ENCODE data around the gene SLC25A44. TPM values are rescaled to one million over a fixed set of nuclear protein-coding genes. Genes with fewer than 3 reads are reported as not detected.
A peak's percentile ranks its signal among the peaks of the same experiment; 100 is the strongest.

Gene SLC25A44, protein sequence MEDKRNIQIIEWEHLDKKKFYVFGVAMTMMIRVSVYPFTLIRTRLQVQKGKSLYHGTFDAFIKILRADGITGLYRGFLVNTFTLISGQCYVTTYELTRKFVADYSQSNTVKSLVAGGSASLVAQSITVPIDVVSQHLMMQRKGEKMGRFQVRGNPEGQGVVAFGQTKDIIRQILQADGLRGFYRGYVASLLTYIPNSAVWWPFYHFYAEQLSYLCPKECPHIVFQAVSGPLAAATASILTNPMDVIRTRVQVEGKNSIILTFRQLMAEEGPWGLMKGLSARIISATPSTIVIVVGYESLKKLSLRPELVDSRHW
- 10 to 100 TPM; 31.8 to 33.8 TPM for total RNA-seq

DNA sequence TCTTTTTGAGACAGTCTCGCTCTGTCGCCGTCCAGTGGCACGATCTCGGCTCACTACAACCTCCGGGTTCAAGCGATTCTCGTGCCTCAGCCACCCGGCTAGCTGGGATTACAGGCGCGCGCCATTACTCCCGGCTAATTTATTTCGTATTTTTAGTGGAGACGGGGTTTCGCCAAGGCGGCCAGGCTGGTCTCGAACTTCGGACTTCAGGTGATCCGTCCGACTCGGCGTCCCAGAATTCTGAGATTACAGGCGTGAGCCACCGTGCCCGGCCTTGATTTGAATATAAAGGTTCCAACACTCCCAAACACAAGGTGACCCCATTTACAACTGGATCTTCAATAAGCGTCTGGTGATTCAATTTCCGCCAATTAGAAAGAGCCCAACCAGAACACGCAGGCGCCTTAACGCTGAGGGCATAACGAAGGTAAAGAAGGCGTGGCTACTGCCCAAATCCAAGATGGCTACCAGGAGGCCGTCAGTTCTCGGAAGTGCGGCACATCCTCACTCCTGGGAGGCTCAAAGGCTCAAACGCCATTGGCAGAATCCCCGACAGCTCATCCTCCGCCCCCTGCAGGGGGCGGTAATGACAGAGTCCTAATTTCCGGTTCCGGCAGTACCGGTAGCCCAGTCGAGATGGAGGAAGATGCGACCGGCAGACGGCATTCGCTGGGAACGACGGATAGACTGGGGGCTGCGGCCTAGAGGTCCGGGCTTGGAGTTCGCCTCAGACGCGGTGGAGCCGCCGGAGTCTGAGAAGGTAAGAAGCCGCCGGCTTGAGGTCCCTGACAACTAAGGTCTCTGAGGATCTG is at the start of gene SLC25A44:
SLC25A44 (plus strand) TSS at position 617 of the 812 bp plus-strand sequence. CDS start 5,744 bp downstream, outside the sequence.
- Mint-ChIP-seq H3K4me1 (ENCODE audit: low read depth) (peaks cover 57% of the 10 kb centered on the region), H3K4me3 (peak within 1 kb of the TSS; percentile 89), H3K9me3 (ENCODE audit: insufficient read depth) (peaks cover 7% of the 10 kb centered on the region), H3K27me3 (ENCODE audit: low read depth) (no peaks in the 10 kb centered on the region), H3K27ac (peak within 1 kb of the TSS; percentile 87), H3K36me3 (ENCODE audit: low read depth) (peaks cover 27% of the 10 kb centered on the region)
- POLR2A ChIA-PET, result interaction anchor here (0.6 to 10.4 kb wide), 16 partner anchors 15 to 89 kb away, joined by 3 to 195 read pairs (median 6); partner anchors contain the start of genes LMNA, PMF1, SEMA4A and SMG5
- CTCF ChIA-PET, result interaction anchor here (0.6 to 3.4 kb wide), 14 partner anchors 9 to 865 kb away, joined by 3 to 21 read pairs (median 4); partner anchors contain the start of genes PMF1 and SMG5
- peak; percentile 98 for ATAC-seq
- DNase-seq, result peak; percentile 98

DNA sequence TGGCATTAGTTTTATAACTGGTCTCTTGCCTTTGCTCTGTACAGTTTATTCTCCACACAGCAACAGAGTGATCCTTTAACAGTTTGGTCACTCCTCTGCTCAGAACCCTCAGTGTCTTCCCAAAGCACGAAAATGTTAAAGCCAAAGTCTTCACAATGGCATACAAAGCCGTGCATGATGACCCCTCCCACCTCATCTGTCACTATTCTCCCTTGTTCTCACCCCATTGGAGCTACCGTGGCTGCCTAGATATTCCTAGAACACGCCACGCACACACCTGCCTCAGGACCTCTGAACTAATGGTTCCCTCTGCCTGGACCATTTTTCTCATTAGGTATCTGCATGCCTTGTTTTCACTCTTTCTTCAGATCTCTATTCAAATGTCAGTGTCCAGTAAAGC is 49.2 kb upstream of the SLC25A44 start:
- CTCF ChIA-PET, result interaction anchor here (1.2 to 9.6 kb wide), 4 partner anchors 16 to 93 kb away, joined by 3 to 254 read pairs (median 6); no protein-coding TSS in a partner anchor
- no peak for DNase-seq
- Mint-ChIP-seq H3K27me3 (ENCODE audit: low read depth) (no peaks in the 10 kb centered on the region), H3K4me1 (ENCODE audit: low read depth) (peaks cover 38% of the 10 kb centered on the region), H3K27ac (no peak overlapping the region), H3K36me3 (ENCODE audit: low read depth) (no peaks in the 10 kb centered on the region), H3K9me3 (ENCODE audit: insufficient read depth) (no peaks in the 10 kb centered on the region), H3K4me3 (no peak overlapping the region)
- no peak for ATAC-seq
- POLR2A ChIA-PET, result interaction anchor here (1.2 to 5.0 kb wide), 2 partner anchors 50 to 68 kb away, joined by 4 to 24 read pairs; partner anchors contain the start of genes PMF1 and SLC25A44

DNA sequence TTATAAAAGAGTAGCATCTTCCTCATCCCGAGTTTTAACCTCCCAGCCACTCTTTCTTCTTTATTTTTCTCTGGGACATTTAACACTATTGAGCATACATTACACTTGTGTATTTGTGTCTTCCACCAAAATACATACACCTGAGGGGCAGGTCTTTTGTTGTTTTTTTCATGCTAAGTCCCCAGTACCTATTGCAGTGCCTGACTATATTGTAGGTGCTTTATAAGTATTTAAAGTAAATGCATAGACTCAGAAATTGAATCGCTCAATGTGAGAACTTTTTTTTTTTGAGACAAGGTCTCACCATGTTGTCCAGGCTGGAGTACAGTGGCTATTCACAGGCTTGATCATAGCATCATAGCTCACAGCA is 48.3 kb upstream of the SLC25A44 start:
- Mint-ChIP-seq H3K9me3 (ENCODE audit: insufficient read depth) (no peaks in the 10 kb centered on the region), H3K27me3 (ENCODE audit: low read depth) (no peaks in the 10 kb centered on the region), H3K4me3 (peak overlapping the region; percentile 63), H3K27ac (peak overlapping the region; percentile 85), H3K36me3 (ENCODE audit: low read depth) (no peaks in the 10 kb centered on the region), H3K4me1 (ENCODE audit: low read depth) (peaks cover 43% of the 10 kb centered on the region)
- POLR2A ChIA-PET, result interaction anchor here (0.5 to 5.0 kb wide), 7 partner anchors 17 to 80 kb away, joined by 3 to 24 read pairs (median 3); partner anchors contain the start of genes PMF1 and SLC25A44
- no peak for DNase-seq
- CTCF ChIA-PET, result interaction anchor here (0.5 to 9.6 kb wide), 27 partner anchors 12 to 303 kb away, joined by 3 to 254 read pairs (median 4); partner anchors contain the start of genes GLMP, PMF1, SLC25A44 and SMG5
- ATAC-seq, result no peak

DNA sequence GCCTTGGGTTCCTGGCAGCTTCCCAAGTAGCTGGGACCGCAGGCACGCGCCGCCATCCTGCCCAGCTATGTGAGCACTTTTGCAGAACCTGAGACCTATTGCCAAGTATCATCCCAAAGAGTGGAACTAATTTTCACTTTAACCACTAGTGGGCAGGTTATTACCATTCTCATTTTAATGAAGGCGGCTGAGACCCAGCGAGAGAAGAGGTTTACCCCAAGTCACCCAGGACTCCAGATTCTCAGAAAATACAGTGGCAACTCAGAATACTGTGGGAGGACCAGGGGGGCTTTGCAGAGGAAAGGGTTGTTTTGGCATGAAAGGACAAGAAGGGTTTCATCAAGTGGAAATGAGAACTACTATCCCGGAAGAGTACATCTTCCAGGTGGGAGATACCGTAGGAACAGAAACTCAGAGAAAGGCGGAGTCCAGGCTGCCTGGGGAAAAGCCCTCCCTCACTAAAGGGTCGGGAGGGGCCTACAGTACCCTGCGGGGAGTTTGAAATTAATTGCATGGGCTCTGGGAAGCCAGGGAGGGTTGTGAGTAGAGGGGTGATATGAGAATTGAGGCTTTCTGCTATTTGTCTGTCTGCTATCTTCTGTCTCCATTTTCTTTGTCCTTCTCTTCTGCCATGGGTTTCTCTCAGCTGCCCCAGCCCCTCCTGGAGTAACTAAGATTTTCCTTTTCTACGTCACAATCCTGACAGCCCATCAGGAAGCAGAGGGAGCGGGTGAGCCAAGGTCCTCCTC is 47.7 kb upstream of the SLC25A44 start:
- ATAC-seq (peak; percentile 80), DNase-seq (peak; percentile 72)
- peak overlapping the region; percentile 85 for H3K27ac Mint-ChIP-seq
- H3K4me3 Mint-ChIP-seq, result peak overlapping the region; percentile 63
- H3K9me3 Mint-ChIP-seq (ENCODE audit: insufficient read depth), result no peaks in the 10 kb centered on the region
- no peaks in the 10 kb centered on the region for H3K27me3 Mint-ChIP-seq (ENCODE audit: low read depth)
- ChIA-PET POLR2A (interaction anchor here (0.5 to 5.0 kb wide), 8 partner anchors 17 to 80 kb away, joined by 3 to 37 read pairs (median 4); partner anchors contain the start of genes PMF1 and SLC25A44), CTCF (interaction anchor here (0.5 to 9.6 kb wide), 29 partner anchors 13 to 302 kb away, joined by 3 to 254 read pairs (median 3); partner anchors contain the start of genes GLMP, PMF1, SLC25A44 and SMG5)
- peaks cover 47% of the 10 kb centered on the region for H3K4me1 Mint-ChIP-seq (ENCODE audit: low read depth)
- no peaks in the 10 kb centered on the region for H3K36me3 Mint-ChIP-seq (ENCODE audit: low read depth)

DNA sequence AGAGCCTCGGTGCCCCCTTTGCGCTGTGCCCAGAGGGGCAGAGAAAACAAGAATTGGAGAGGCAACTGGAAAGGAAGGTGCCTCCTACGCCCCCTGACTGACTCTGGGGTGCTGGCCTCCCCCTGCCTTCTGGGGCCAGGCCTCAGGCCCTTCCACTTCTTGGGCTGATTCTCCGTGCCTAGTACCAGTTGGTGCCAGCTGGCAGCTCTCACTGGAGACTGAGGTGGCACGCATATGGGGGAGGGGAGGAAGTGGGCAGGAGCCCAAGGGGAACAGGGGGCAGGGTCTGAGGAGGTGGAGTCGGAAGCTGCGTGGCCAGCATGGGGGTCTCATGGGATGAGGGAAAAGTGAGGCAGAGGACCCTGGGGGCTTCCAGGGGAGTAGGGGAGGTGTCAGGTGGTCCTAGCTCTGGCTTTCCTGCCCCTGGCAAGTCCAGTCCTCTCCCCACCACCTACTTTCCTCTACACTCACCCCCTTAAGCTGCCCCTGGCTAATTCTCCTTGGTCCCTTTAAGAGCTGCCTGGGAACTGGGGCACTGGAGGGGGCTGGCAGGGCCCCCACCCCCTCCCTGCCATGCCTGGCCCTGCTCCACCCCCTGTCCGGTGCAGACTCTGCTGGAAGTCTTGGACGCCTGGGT is 47.0 kb upstream of the SLC25A44 start:
- Mint-ChIP-seq H3K4me3 (peak overlapping the region; percentile 63), H3K4me1 (ENCODE audit: low read depth) (peaks cover 49% of the 10 kb centered on the region), H3K36me3 (ENCODE audit: low read depth) (no peaks in the 10 kb centered on the region), H3K27ac (peak overlapping the region; percentile 85), H3K9me3 (ENCODE audit: insufficient read depth) (no peaks in the 10 kb centered on the region), H3K27me3 (ENCODE audit: low read depth) (no peaks in the 10 kb centered on the region)
- ATAC-seq, result peak; percentile 13
- DNase-seq, result peak; percentile 38
- CTCF ChIA-PET, result interaction anchor here (0.8 to 9.6 kb wide), 12 partner anchors 15 to 173 kb away, joined by 3 to 254 read pairs (median 5); partner anchors contain the start of genes PMF1, SLC25A44 and SMG5
- POLR2A ChIA-PET, result interaction anchor here (1.2 to 5.0 kb wide), 6 partner anchors 18 to 79 kb away, joined by 3 to 37 read pairs (median 18); partner anchors contain the start of genes PMF1 and SLC25A44

DNA sequence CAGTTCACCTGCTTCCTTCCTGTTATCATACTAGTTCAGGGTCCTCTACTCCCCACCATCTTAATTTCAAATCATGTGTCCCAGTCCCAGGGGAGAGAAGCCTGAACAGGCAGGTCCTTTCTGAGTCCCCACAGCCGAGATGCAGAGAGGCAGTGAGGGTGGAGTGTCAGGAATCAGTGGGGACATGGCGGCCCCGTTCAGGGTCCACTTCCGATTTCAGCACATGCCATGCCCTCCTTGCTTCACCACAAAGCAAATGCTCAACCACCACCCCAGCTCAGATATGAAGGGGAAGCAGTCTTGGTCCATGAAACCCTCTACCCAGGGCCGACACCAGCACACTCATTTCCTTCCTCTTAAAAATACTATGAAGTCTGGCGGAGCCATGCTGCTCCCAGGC is 45.7 kb upstream of the SLC25A44 start:
- no peaks in the 10 kb centered on the region for H3K27me3 Mint-ChIP-seq (ENCODE audit: low read depth)
- ChIA-PET CTCF (interaction anchor here (0.6 to 9.6 kb wide), 14 partner anchors 12 to 238 kb away, joined by 3 to 254 read pairs (median 4); partner anchors contain the start of genes PMF1 and SMG5), POLR2A (interaction anchor here (1.0 to 5.0 kb wide), 8 partner anchors 13 to 134 kb away, joined by 3 to 37 read pairs (median 10); partner anchors contain the start of genes PMF1, SLC25A44 and SMG5)
- ATAC-seq, result peak; percentile 24
- H3K4me3 Mint-ChIP-seq, result peak overlapping the region; percentile 3
- no peaks in the 10 kb centered on the region for H3K9me3 Mint-ChIP-seq (ENCODE audit: insufficient read depth)
- peak overlapping the region; percentile 90 for H3K27ac Mint-ChIP-seq
- peak; percentile 35 for DNase-seq
- H3K4me1 Mint-ChIP-seq (ENCODE audit: low read depth), result peaks cover 61% of the 10 kb centered on the region
- H3K36me3 Mint-ChIP-seq (ENCODE audit: low read depth), result no peaks in the 10 kb centered on the region

DNA sequence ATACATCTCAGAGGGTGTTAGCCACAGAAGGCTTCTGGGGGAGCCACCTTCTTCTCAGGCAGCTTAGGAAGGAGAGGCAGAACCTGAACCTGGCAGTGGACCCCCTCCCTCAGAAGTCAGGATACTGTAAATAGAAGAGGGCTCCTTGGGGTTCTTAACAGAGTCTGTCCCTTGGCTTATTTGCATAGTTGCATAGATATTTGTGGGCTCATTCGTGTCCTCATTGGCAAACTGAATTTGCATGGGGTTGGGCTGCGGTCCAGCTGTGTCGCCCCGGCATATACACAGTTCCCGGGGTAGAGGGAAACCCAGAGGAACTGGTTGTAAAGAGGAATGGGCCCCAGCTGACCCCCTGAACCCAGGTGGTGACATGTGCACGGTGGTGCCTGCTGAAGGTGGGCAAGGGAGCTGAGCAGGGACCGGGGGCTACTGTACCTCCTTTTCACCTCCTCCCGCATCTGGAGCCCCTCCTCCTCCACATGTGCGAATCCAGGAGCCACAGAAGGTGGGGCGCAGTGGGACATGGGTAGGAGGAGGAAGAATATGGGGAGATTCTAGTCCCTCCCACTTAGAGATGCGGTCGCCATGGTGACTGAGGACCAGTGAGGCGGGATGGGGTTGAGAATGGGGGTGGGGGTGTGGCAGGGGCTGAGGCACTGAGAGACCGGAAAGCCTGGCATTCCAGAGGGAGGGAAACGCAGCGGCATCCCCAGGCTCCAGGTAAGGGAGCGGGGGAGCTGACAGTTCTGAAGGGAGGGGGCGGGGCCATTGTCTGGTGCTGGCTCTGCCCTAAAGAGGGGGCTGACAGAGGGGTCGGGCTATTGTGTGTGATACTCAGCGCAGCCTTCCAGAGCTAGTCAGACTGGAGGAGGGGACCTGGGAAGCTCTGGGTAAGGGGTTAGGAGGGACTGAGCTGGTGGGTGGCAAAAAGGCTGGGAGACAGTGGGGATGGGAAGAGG is 44.3 kb upstream of the SLC25A44 start:
- no peak overlapping the region for H3K4me3 Mint-ChIP-seq
- no peaks in the 10 kb centered on the region for H3K27me3 Mint-ChIP-seq (ENCODE audit: low read depth)
- POLR2A ChIA-PET, result interaction anchor here (0.6 to 5.0 kb wide), 5 partner anchors 45 to 383 kb away, joined by 3 to 37 read pairs (median 13); partner anchors contain the start of genes PMF1 and SLC25A44
- no peak for DNase-seq
- CTCF ChIA-PET, result interaction anchor here (0.9 to 9.6 kb wide), 5 partner anchors 8 to 76 kb away, joined by 3 to 254 read pairs (median 4); no protein-coding TSS in a partner anchor
- H3K9me3 Mint-ChIP-seq (ENCODE audit: insufficient read depth), result no peaks in the 10 kb centered on the region
- H3K4me1 Mint-ChIP-seq (ENCODE audit: low read depth), result peaks cover 75% of the 10 kb centered on the region
- no peaks in the 10 kb centered on the region for H3K36me3 Mint-ChIP-seq (ENCODE audit: low read depth)
- peak overlapping the region; percentile 72 for H3K27ac Mint-ChIP-seq
- ATAC-seq, result no peak

DNA sequence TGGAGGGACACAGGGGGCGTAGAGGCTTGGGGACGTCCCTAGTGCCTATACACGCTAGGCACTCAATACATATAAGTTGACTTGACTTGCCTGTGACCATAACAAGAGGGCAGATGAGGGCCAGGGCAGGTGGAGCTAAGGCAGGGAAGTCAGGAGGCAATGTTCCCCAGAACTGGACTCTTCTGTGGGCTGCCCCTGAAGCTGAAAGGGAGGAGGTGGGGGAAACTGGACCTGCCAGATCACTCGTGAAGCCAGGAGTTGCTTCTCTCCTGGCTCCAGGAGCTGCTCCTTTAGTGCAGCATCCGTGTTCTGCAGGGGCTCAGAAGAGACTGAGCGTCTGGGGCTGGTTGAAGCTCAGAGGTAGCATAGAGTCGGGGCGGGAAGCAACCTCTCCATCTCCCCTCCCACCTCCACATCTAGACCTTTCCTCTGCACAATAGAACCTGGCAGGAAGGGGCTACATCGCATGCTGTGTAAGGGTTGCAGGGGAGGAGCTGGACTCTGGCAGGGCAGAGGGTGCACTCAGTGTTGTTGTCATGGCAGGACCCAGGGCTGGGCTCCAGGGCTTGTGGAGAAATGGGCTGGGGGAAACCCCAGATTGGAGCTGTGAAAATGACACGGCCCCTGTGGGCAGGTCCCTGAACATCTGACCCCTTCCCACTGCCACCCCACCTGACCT is 43.4 kb upstream of the SLC25A44 start:
- no peaks in the 10 kb centered on the region for H3K36me3 Mint-ChIP-seq (ENCODE audit: low read depth)
- H3K4me1 Mint-ChIP-seq (ENCODE audit: low read depth), result peaks cover 83% of the 10 kb centered on the region
- no peak for DNase-seq
- ATAC-seq, result no peak
- CTCF ChIA-PET, result interaction anchor here (0.9 to 3.4 kb wide), 5 partner anchors 9 to 75 kb away, joined by 3 to 51 read pairs (median 4); partner anchors contain the start of gene PMF1
- POLR2A ChIA-PET, result interaction anchor here (0.8 to 5.0 kb wide), 3 partner anchors 43 to 73 kb away, joined by 3 to 37 read pairs (median 3); partner anchors contain the start of gene PMF1
- no peak overlapping the region for H3K4me3 Mint-ChIP-seq
- peak overlapping the region; percentile 52 for H3K27ac Mint-ChIP-seq
- no peaks in the 10 kb centered on the region for H3K9me3 Mint-ChIP-seq (ENCODE audit: insufficient read depth)
- no peaks in the 10 kb centered on the region for H3K27me3 Mint-ChIP-seq (ENCODE audit: low read depth)

Measured in activated CD8-positive, alpha-beta T cell treated with anti-CD3 and anti-CD28 coated beads, Interleukin-2, amount 10 ng/mL, durations not matched to agents 7 days and 5 days (primary cell).